NCI-H2171 treated with DMSO at 0.1 percent for 48 hours (cell line): Measurements from ENCODE around the gene GIN1.
"Not testable (repeated sequence)": the region's sequence is repeated elsewhere in the genome, so short reads cannot be mapped to it uniquely, and the experiment has no call there.

Experiments used
- DNase-seq: peaks from one replicate; lab custom pipeline; 2025; lab: John Stamatoyannopoulos, UW

GIN1 gene, protein sequence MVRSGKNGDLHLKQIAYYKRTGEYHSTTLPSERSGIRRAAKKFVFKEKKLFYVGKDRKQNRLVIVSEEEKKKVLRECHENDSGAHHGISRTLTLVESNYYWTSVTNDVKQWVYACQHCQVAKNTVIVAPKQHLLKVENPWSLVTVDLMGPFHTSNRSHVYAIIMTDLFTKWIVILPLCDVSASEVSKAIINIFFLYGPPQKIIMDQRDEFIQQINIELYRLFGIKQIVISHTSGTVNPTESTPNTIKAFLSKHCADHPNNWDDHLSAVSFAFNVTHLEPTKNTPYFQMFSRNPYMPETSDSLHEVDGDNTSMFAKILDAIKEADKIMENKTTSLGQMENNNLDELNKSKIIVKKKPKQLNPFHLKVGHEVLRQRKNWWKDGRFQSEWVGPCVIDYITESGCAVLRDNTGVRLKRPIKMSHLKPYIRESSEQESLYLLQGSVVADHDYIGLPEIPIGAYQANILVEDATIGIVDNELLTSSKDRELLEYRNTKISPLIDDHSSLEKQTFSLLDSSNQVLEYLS

DNA sequence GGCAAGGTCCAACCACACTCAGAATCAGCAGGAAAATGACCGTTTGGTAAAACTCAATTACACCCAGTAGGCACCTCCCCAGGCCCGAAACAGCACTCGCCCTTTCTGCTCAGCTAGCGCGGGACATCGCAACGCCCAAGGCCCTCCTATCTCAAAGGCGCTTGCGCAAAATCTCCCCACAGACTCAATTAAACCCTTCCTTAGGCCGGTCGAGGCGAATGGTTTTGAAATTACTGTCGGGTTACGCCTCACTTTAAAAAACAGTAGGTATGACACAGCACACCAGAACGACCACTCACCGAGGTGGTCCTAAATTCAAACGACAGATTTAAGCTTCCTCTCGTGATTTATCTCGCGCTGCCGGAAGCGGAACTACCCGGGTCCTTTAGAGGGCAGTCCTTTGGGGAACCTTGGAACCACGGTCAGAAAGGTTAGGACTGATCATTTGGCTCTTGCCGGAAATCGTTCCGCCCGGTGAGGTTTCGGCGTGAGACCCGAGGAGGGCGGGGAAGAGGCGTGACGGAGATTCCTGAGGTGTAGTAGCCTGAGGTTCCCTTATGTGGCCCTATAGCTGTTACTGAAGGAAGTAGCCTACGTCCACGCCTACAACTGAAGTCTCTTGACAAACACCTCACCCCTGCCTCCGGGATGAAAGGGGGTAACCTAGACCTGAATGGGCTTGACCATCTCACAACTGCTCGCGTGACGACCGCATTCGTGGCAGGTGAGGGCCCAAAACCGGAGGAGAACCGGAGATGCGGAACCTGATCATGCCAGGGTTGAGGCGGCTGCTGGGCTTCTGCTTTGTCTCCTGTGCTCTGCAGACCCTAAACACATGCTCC is at the start of gene GIN1, which contains the start of gene PPIP5K2:
Gene GIN1 (minus strand): TSS at position 374 of the 842 bp plus-strand sequence. CDS start 11,431 bp downstream, outside the sequence.
Gene PPIP5K2 (plus strand): TSS at position 537 of the 842 bp plus-strand sequence. CDS start 9,289 bp downstream, outside the sequence.
- DNase-seq: peak; percentile 92

GRCh38 chr5:103166706-103167105 is 46.8 kb upstream of the GIN1 start:
- no peak for DNase-seq

DNA sequence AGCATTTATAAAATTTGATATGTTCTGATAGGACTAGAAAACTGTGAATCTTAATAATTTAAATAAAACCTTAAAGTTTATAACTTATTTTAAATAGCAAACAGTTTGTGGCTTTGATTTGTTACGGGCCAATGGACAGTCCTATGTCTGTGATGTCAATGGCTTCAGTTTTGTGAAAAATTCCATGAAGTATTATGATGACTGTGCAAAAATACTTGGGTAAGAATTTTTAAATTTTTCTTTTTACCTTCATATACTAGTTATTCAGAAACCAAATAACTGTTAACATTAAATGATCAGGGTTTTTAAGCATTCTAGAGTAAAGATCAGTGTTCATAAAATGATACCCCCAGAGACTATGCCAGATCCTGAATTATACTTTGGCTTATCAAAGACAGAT is 31.2 kb upstream of the GIN1 start:
- DNase-seq: no peak

- no peak for DNase-seq
Measured at GRCh38 chr5:103148213-103148612, 28.3 kb upstream of the GIN1 start.

DNA sequence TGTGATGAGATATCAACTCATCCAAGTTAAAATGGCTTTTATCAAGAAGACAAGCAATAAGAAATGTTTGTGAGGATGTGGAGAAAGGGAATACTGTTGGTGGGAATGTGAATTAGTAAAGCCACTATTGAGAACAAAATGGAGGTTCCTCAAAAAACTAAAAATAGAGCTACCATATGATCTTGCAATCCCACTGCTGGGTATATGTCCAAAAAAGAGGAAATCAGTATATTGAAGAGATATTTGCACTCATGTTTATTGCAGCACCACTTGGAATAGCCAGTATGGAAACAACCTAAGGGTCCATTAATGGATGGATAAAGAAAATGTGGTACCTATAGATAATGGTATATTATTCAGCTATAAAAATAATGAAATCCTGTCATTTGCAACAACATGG is 25.3 kb upstream of the GIN1 start:
- DNase-seq: no peak

DNA sequence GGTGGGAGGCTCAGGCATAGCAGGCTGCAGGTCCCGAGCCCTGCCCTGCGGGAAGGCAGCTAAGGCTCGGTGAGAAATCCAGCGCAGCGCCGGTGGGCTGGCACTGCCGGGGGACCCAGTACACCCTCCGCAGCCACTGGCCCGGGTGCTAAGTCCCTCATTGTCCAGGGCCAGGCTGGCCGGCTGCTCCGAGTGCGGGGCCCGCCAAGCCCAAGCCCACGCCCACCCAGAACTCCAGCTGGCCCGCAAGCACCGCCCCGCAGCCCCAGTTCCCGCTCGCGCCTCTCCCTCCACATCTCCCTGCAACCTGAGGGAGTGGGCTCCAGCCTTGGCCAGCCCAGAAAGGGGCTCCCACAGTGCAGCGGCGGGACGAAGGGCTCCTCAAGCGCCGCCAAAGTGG is 22.2 kb upstream of the GIN1 start:
- DNase-seq: not testable (repeated sequence)

- DNase-seq: peak; percentile 64
Measured at GRCh38 chr5:103139264-103139865, 19.4 kb upstream of the GIN1 start.

- no peak for DNase-seq
Measured at GRCh38 chr5:103138202-103138690, 18.3 kb upstream of the GIN1 start.

DNA sequence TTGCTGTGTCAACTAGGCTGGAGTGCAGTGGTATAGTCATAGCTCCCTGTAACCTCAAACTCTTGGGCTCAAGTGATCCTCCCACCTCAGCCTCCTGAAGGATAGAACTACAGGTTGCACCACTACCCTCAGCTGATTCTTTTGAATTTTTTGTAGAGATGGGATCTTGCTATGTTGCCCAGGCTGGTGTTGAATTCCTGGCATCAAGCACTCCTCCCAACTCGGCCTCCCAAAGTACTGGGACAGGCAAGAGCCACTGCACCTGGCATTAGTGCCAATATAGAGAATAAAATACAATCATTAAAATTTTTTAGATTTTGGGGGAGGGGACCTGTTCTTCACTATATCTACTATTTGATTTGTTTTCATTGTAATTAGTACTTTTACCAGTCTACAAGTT is 15.5 kb upstream of the GIN1 start:
- DNase-seq: no peak

DNA sequence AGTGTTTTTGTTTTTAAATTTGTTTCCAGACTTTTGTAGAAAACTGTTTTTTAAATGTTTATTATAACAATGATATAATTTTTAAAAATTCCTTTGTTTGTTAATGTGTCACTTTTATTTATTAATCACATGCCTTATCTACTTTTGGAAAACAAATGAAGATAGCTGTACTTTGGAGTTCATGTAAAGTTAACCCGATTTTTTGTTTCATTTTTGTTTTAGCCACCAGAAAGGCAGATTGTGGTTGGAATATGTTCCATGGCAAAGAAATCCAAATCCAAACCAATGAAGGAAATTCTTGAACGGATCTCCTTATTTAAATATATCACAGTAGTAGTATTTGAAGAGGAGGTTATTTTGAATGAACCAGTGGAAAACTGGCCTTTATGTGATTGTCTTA is 13.3 kb upstream of the GIN1 start:
- no peak for DNase-seq

DNA sequence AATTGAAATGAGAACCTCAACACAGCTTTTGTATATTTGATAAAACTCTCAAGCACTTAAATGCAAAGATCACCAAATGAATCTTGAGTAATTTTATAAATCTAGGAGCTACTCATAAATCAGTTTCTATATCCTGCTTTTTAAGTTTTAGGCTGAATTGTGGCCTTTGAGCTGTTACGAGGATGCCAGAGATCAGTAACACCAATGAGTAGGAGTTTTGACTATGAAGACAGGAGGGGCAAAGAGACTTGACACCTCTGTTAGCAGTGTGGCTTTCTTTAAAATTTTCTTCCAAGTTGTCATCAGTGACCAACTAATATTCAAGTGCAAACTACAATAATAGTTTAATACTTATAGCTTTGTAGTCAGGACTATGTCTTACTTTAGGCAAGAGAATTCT is 12.7 kb upstream of the GIN1 start:
- DNase-seq: no peak

DNA sequence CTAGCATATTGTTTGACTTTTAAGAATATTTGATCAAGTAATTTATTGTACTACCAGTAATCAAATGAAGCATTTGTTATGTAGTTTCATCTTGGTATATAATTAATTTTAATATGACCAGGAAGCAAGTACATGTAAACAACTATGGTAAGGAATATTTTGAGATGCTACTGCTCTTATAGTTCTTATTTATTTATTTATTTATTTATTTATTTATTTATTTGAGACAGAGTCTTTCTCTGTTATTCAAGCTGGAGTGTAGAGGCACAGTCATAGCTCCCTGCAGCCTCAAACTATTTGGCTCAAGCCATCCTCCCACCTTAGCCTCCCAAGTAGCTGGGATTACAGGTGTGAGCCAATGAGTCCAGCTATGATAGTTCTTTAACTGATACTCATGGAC is 8.3 kb upstream of the GIN1 start:
- no peak for DNase-seq

DNA sequence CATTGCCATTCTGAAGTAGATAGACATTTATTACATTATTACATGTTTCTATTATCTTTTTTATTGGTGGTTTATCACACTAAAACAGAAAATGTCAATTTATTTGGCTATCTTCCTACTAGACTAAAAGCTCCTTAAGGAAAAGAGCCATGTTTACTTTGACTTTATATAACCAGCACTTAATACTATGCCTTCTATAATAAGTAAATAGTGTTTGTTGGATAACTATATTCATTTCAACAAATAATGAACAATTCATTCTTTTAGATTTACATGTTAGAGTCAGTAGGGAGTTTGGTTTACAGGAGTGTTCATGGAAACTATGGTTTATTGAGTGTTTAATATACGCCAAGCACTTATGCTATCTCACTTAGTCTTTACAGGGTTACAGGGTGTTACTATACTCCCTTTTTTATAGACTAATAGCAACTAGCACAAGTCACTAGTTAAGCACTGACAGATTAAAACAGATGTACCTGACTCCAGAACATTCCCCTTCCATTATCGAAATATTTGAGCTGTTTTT is 7.4 kb upstream of the GIN1 start:
- DNase-seq: no peak

- DNase-seq: no peak
Measured at GRCh38 chr5:103126557-103126956, 6.6 kb upstream of the GIN1 start.

DNA sequence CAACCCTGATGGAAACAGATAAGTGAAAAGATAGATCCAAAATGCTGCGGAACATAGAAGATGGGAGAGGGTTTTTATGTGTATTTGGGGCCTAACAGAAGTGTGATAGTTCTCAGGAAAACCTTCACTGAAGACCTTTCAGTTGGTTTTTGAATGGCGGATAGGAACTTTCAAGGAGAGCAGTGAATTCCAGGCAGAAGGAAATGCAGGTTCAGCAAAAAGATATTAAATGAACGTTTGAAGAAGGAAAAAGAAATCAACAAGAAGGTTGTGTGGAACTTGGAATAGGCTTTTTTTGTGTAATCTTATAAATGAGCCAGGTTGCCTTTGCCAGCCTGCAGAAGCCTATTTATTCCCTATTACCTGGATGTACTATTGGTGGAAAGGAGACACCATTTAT is 2.3 kb upstream of the GIN1 start:
- no peak for DNase-seq

GRCh38 chr5:103120607-103121200 is 766 bp upstream of the GIN1 start:
- DNase-seq: no peak

DNA sequence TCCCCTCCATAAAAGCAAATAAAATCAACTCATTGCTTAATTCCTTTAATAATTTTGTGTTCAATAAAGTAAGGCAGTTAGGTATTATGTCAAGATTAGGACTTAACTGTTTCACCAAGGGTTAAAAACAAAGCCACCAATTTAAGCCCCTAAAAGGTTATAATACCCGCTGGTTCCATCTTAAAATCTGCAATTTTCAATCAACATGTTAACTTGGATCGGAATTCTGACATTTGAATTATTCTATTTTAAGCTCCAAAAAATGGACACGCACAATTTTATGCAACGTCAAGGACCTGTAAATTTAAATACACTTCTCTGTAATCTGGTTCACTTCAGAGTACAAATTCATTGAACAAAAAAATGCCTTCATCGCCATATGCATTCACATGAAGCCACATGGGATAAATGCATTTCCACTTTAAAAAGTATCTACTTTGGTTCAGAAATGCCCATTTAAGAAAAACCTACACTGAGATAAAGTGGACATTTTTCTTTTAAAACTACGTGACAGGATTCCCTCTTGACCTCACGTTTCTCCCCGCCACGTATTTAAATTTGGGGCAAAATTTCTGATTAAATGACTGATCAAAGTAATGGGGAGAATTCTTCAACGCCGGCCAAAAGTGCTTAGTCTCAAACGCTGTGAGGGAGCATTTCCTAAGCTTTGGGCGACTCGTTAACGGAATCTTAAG is 721 bp downstream of the GIN1 start:
- peak; percentile 46 for DNase-seq

DNA sequence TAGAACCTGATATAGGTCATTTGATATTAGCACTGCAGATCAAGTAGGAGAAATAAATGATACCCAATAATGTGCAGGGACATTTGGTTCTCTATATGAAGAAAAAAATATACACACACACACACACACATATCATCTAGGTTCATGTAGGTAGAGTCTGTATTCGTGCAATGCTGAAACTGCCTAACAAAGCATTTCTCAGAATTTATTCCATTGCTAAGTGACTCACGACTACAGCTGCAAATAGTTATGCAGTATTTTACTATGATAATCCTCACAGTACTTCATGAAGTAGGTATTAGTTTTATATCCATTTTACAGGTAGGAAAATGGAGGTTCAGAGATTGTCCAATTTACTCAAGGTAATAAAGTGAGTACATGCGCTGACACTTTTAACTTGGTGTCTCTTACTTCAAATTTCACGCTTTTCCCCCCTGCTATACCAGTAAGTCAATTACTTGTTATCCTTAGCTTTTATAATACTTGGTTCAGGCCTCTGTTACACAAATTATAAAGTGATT is 2.4 kb downstream of the GIN1 start:
- DNase-seq: no peak

- DNase-seq: no peak
Measured at GRCh38 chr5:103114440-103114839, 5.5 kb downstream of the GIN1 start.

- no peak for DNase-seq
Measured at GRCh38 chr5:103112910-103113309, 7.0 kb downstream of the GIN1 start.

GRCh38 chr5:103111468-103111867 is 8.5 kb downstream of the GIN1 start:
- DNase-seq: no peak
